Activated naive CD8-positive, alpha-beta T cell treated with anti-CD3 and anti-CD28 coated beads, Interleukin-2, amount 10 ng/mL, durations not matched to agents 7 days and 5 days (primary cell): ENCODE results near the gene SMARCB1. TPM values are rescaled to one million over a fixed set of nuclear protein-coding genes. Genes with fewer than 3 reads are reported as not detected.

ENCODE experiments used
- ATAC-seq: fragments of 150-1000 bp; cut with Tn5 transposase; one replicate; pipeline ENCODE4 v1.10.0; 2021; ENCODE audit warnings: low read depth, moderate library complexity
- POLR2A ChIA-PET: fragments of 350-600 bp; sonication (Branson Sonifier 250); formaldehyde crosslinking; loops from one replicate; lab custom pipeline; 2021; ENCODE audit warnings: antibody characterized with exemption; lab: Charles Lee
- DNase-seq: peaks from one replicate; pipeline ENCODE4 v3.0.0; 2021
- H3K27ac Mint-ChIP-seq: one replicate; pipeline ENCODE4 v1.8.0; 2022; ENCODE audit warnings: mild to moderate bottlenecking, mixed read lengths
- H3K27me3 Mint-ChIP-seq: one replicate; pipeline ENCODE4 v1.8.0; 2022; ENCODE audit warnings: mild to moderate bottlenecking, moderate library complexity, mixed read lengths
- H3K36me3 Mint-ChIP-seq: one replicate; pipeline ENCODE4 v1.8.0; 2021; ENCODE audit warnings: mild to moderate bottlenecking, mixed read lengths
- H3K4me1 Mint-ChIP-seq: one replicate; pipeline ENCODE4 v1.8.0; 2021; ENCODE audit warnings: mixed read lengths
- H3K4me3 Mint-ChIP-seq: one replicate; pipeline ENCODE4 v1.8.0; 2022; ENCODE audit warnings: mild to moderate bottlenecking, moderate library complexity, mixed read lengths
- H3K9me3 Mint-ChIP-seq: one replicate; pipeline ENCODE4 v1.8.0; 2021; ENCODE audit warnings: mixed read lengths
- total RNA-seq, 2 experiments: library from RNA; stranded (reverse); gene quantifications; one replicate each; pipeline ENCODE4 v1.2.3, GENCODE V29; 2021

SMARCB1 gene
- total RNA-seq = 10 to 100 TPM; 81.2 to 82.8 TPM

GRCh38 chr22:23786752-23787599 lies at the start of gene SMARCB1:
SMARCB1 (plus strand) TSS chr22:23786966; CDS start chr22:23787170, 204 bp downstream.
- POLR2A ChIA-PET = interaction anchor here (1.0 to 3.0 kb wide), 11 partner anchors 9 to 107 kb away, joined by 3 to 18 read pairs (median 7); partner anchors contain the start of genes C22orf15, MIF, MMP11 and SLC2A11
- peak; percentile 94 for DNase-seq
- peak within 1 kb of the TSS; percentile 99 for H3K27ac Mint-ChIP-seq
- H3K27me3 Mint-ChIP-seq = no peaks in the 10 kb centered on the region
- H3K4me3 Mint-ChIP-seq = peak within 1 kb of the TSS; percentile 92
- peaks cover 7% of the 10 kb centered on the region for H3K36me3 Mint-ChIP-seq
- H3K9me3 Mint-ChIP-seq = no peaks in the 10 kb centered on the region
- H3K4me1 Mint-ChIP-seq = peaks cover 41% of the 10 kb centered on the region
- peak; percentile 71 for ATAC-seq

- no peaks in the 10 kb centered on the region for H3K36me3 Mint-ChIP-seq
- no peak for DNase-seq
- H3K27me3 Mint-ChIP-seq = peaks cover 2% of the 10 kb centered on the region
- POLR2A ChIA-PET = interaction anchor here (0.7 to 0.9 kb wide), 3 partner anchors 13 to 101 kb away, joined by 3 to 6 read pairs (median 3); partner anchors contain the start of genes DERL3 and ZNF70
- no peak overlapping the region for H3K27ac Mint-ChIP-seq
- H3K9me3 Mint-ChIP-seq = no peaks in the 10 kb centered on the region
- no peak for ATAC-seq
- no peak overlapping the region for H3K4me3 Mint-ChIP-seq
- H3K4me1 Mint-ChIP-seq = peaks cover 9% of the 10 kb centered on the region
Measured at GRCh38 chr22:23737696-23738095, 49.1 kb upstream of the SMARCB1 start.

GRCh38 chr22:23742505-23743264 lies 44.1 kb upstream of the SMARCB1 start:
- Mint-ChIP-seq H3K27me3 (no peaks in the 10 kb centered on the region), H3K4me3 (no peak overlapping the region), H3K9me3 (peaks cover 7% of the 10 kb centered on the region), H3K27ac (no peak overlapping the region), H3K36me3 (peaks cover 21% of the 10 kb centered on the region), H3K4me1 (peaks cover 6% of the 10 kb centered on the region)
- DNase-seq (no peak), ATAC-seq (no peak)
- POLR2A ChIA-PET = interaction anchor here (1.4 kb wide), 1 partner anchor 8 kb away, joined by 3 read pairs; the partner anchor contains the start of gene ZNF70

GRCh38 chr22:23743303-23743705 lies 43.5 kb upstream of the SMARCB1 start:
- DNase-seq = no peak
- Mint-ChIP-seq H3K4me3 (no peak overlapping the region), H3K4me1 (peaks cover 6% of the 10 kb centered on the region), H3K9me3 (peaks cover 7% of the 10 kb centered on the region), H3K27ac (no peak overlapping the region), H3K27me3 (no peaks in the 10 kb centered on the region), H3K36me3 (peaks cover 21% of the 10 kb centered on the region)
- POLR2A ChIA-PET = interaction anchor here (1.4 kb wide), 1 partner anchor 8 kb away, joined by 3 read pairs; the partner anchor contains the start of gene ZNF70
- ATAC-seq = no peak

- DNase-seq (no peak), ATAC-seq (no peak)
- no peak overlapping the region for H3K4me3 Mint-ChIP-seq
Measured at GRCh38 chr22:23744001-23744400, 42.8 kb upstream of the SMARCB1 start.

GRCh38 chr22:23744485-23744884 lies 42.3 kb upstream of the SMARCB1 start:
- Mint-ChIP-seq H3K36me3 (peaks cover 21% of the 10 kb centered on the region), H3K4me3 (no peak overlapping the region), H3K27me3 (no peaks in the 10 kb centered on the region), H3K27ac (no peak overlapping the region), H3K4me1 (peaks cover 3% of the 10 kb centered on the region), H3K9me3 (peaks cover 7% of the 10 kb centered on the region)
- ATAC-seq = no peak
- no peak for DNase-seq
- POLR2A ChIA-PET = no interaction called here

More at GRCh38 chr22:23744001-23744400, 42.8 kb upstream of the SMARCB1 start:
- peaks cover 7% of the 10 kb centered on the region for H3K9me3 Mint-ChIP-seq
- H3K4me1 Mint-ChIP-seq = peaks cover 3% of the 10 kb centered on the region
- POLR2A ChIA-PET = no interaction called here
- H3K36me3 Mint-ChIP-seq = peaks cover 21% of the 10 kb centered on the region
- no peak overlapping the region for H3K27ac Mint-ChIP-seq
- H3K27me3 Mint-ChIP-seq = no peaks in the 10 kb centered on the region

- H3K36me3 Mint-ChIP-seq = peaks cover 22% of the 10 kb centered on the region
- no peak for ATAC-seq
- peaks cover 12% of the 10 kb centered on the region for H3K4me1 Mint-ChIP-seq
- peaks cover 7% of the 10 kb centered on the region for H3K9me3 Mint-ChIP-seq
- H3K27ac Mint-ChIP-seq = no peak overlapping the region
- no peaks in the 10 kb centered on the region for H3K27me3 Mint-ChIP-seq
- DNase-seq = no peak
- H3K4me3 Mint-ChIP-seq = no peak overlapping the region
- POLR2A ChIA-PET = no interaction called here
Measured at GRCh38 chr22:23745791-23746190, 41.0 kb upstream of the SMARCB1 start.

- peaks cover 2% of the 10 kb centered on the region for H3K9me3 Mint-ChIP-seq
- peak overlapping the region; percentile 82 for H3K4me3 Mint-ChIP-seq
- DNase-seq (no peak), ATAC-seq (no peak)
- POLR2A ChIA-PET = interaction anchor here (1.1 to 1.7 kb wide), 2 partner anchors 8 to 16 kb away, joined by 4 to 5 read pairs; no protein-coding TSS in a partner anchor
- no peak overlapping the region for H3K27ac Mint-ChIP-seq
- H3K27me3 Mint-ChIP-seq = no peaks in the 10 kb centered on the region
- H3K36me3 Mint-ChIP-seq = peaks cover 9% of the 10 kb centered on the region
- peaks cover 12% of the 10 kb centered on the region for H3K4me1 Mint-ChIP-seq
Measured at GRCh38 chr22:23749841-23750301, 36.9 kb upstream of the SMARCB1 start.

GRCh38 chr22:23750367-23750713 lies 36.4 kb upstream of the SMARCB1 start:
- H3K27ac Mint-ChIP-seq = peak overlapping the region; percentile 77
- ATAC-seq (no peak), DNase-seq (no peak)
- peaks cover 2% of the 10 kb centered on the region for H3K9me3 Mint-ChIP-seq
- peaks cover 12% of the 10 kb centered on the region for H3K4me1 Mint-ChIP-seq
- peak overlapping the region; percentile 82 for H3K4me3 Mint-ChIP-seq
- POLR2A ChIA-PET = interaction anchor here (0.6 to 2.3 kb wide), 13 partner anchors 8 to 127 kb away, joined by 3 to 16 read pairs (median 4); partner anchors contain the start of gene SLC2A11
- no peaks in the 10 kb centered on the region for H3K27me3 Mint-ChIP-seq
- peaks cover 5% of the 10 kb centered on the region for H3K36me3 Mint-ChIP-seq

- ATAC-seq (peak; percentile 99), DNase-seq (peak; percentile 95)
- POLR2A ChIA-PET = interaction anchor here (0.6 to 2.3 kb wide), 16 partner anchors 8 to 128 kb away, joined by 3 to 16 read pairs (median 4); partner anchors contain the start of genes C22orf15 and SLC2A11
- Mint-ChIP-seq H3K27ac (peak within 1 kb of the TSS; percentile 79), H3K27me3 (no peaks in the 10 kb centered on the region), H3K4me1 (peaks cover 12% of the 10 kb centered on the region), H3K4me3 (peak within 1 kb of the TSS; percentile 83), H3K9me3 (peaks cover 1% of the 10 kb centered on the region), H3K36me3 (peaks cover 2% of the 10 kb centered on the region)
Measured at GRCh38 chr22:23750714-23751440, 35.9 kb upstream of the SMARCB1 start, which contains the start of gene ZNF70. ZNF70 (minus strand) TSS chr22:23751112; CDS start chr22:23745140, 5,972 bp downstream.

- DNase-seq (no peak), ATAC-seq (peak; percentile 35)
- H3K27me3 Mint-ChIP-seq = peaks cover 2% of the 10 kb centered on the region
- POLR2A ChIA-PET = interaction anchor here (0.6 to 2.3 kb wide), 11 partner anchors 9 to 129 kb away, joined by 3 to 16 read pairs (median 4); partner anchors contain the start of genes C22orf15 and SLC2A11
- peaks cover 1% of the 10 kb centered on the region for H3K36me3 Mint-ChIP-seq
- peak overlapping the region; percentile 79 for H3K27ac Mint-ChIP-seq
- peak overlapping the region; percentile 83 for H3K4me3 Mint-ChIP-seq
- peaks cover 12% of the 10 kb centered on the region for H3K4me1 Mint-ChIP-seq
- H3K9me3 Mint-ChIP-seq = no peaks in the 10 kb centered on the region
Measured at GRCh38 chr22:23751441-23751996, 35.2 kb upstream of the SMARCB1 start.
